Esophagus squamous epithelium (tissue), 5 donors: ENCODE results near the gene TMEM165. TPM values are rescaled to one million over a fixed set of nuclear protein-coding genes. Genes with fewer than 3 reads are reported as not detected.

Experiments used
- DNase-seq: peaks from one replicate; lab custom pipeline; 2025; lab: John Stamatoyannopoulos, UW
- H3K27ac ChIP-seq, 4 donors: fragments of 200-600 bp; sonication (generic); one replicate each; pipeline ENCODE4 v1.5.1; 2016 to 2019; ENCODE audit warnings: mild to moderate bottlenecking in 1 of 4
- H3K27me3 ChIP-seq, 4 donors: fragments of 200-600 bp; sonication (generic); 1 replicate in 3 of 4; 2 replicates in 1 of 4; pipeline versions ENCODE4 v1.5.1 to v1.6.0; 2017 to 2021; ENCODE audit warnings: antibody characterized with exemption in 1 of 4
- H3K36me3 ChIP-seq, 3 donors: fragments of 200-600 bp; sonication (generic); one replicate each; pipeline ENCODE4 v1.5.1; 2016 to 2019
- H3K4me1 ChIP-seq, 3 donors: fragments of 200-600 bp; sonication (generic); one replicate each; pipeline ENCODE4 v1.5.1; 2017 to 2019
- H3K4me3 ChIP-seq, 4 donors: fragments of 200-600 bp; sonication (generic); 1 replicate in 3 of 4; 2 replicates in 1 of 4; pipeline ENCODE4 v1.5.1; 2016 to 2019; ENCODE audit warnings: mild to moderate bottlenecking in 2 of 4, moderate library complexity in 1 of 4
- H3K9me3 ChIP-seq, 3 donors: fragments of 200-600 bp; sonication (generic); one replicate each; pipeline ENCODE4 v1.5.1; 2016 to 2019
- POLR2A ChIP-seq, 4 donors: fragments of 450-650 bp; IDR thresholded peaks; one replicate each; pipeline ENCODE4 v1.6.1; 2017; ENCODE audit warnings: antibody characterized with exemption in 4 of 4, mild to moderate bottlenecking in 4 of 4, moderate library complexity in 3 of 4
- WGBS, 2 donors: methylation state at CpG; one replicate each; pipeline ENCODE4 v1.1.5; 2018; 5-methylcytosine and 5-hydroxymethylcytosine counted together
- intact Hi-C: fragments of 100-400 bp; cut with DNase I; formaldehyde crosslinking; loops from one replicate; pipeline ENCODE4 v1.15.0; 2022
- total RNA-seq, 4 donors: library from RNA; depleted of rRNA; stranded (reverse); fragments of >200 nt; gene quantifications; one replicate each; pipeline ENCODE4 v1.1.0, GENCODE V29; 2016
- TF ChIP-seq, protein P1 (sequence below), 6 experiments: fragments of 450-650 bp in 4 of 6; fragments of 200-600 bp in 2 of 6; sonication (generic) in 2 of 6; IDR thresholded peaks; one replicate each; pipeline ENCODE4 v1.5.1; 2016 to 2019; ENCODE audit warnings: antibody characterized with exemption in 6 of 6, mild to moderate bottlenecking in 4 of 6, moderate library complexity in 4 of 6
- donor health status: DM: yes; HTN: yes; CAD: no.

Gene TMEM165
- total RNA-seq, 4 donors from 2014 or later = 136 to 276 (median 179) TPM

DNA sequence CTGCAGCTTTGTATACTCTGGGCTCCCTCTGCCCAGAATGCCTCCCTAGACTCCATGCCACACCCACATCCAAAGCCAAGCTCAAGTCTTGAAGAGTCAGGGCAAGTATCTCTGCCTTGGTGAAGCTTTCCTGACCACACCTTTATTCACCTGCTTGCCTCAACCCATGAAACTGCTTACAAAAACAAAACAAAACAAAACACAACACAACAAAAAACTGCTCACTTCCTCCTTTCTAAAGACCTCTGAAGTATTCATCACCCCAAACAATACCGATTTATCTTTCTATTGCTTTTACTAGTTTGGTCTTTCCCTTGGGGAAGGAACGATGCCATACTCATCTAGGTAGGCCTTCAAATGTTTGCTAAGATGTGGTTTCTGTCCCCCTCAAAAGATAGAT is 45.0 kb downstream of the TMEM165 start:
- intact Hi-C loops = loop anchor here (10.0 kb wide), 1 partner anchor 96 kb away; the partner anchor contains the start of gene SRD5A3
- TF ChIP-seq, protein P1, sequence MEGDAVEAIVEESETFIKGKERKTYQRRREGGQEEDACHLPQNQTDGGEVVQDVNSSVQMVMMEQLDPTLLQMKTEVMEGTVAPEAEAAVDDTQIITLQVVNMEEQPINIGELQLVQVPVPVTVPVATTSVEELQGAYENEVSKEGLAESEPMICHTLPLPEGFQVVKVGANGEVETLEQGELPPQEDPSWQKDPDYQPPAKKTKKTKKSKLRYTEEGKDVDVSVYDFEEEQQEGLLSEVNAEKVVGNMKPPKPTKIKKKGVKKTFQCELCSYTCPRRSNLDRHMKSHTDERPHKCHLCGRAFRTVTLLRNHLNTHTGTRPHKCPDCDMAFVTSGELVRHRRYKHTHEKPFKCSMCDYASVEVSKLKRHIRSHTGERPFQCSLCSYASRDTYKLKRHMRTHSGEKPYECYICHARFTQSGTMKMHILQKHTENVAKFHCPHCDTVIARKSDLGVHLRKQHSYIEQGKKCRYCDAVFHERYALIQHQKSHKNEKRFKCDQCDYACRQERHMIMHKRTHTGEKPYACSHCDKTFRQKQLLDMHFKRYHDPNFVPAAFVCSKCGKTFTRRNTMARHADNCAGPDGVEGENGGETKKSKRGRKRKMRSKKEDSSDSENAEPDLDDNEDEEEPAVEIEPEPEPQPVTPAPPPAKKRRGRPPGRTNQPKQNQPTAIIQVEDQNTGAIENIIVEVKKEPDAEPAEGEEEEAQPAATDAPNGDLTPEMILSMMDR (IDR thresholded peaks at IDR 0.05) = no peak
- TF ChIP-seq POLR2A (IDR thresholded peaks at IDR 0.05) = no peak
- no peak overlapping the region for H3K27ac ChIP-seq
- no peak overlapping the region for H3K4me3 ChIP-seq
- no peak for DNase-seq
- WGBS, 2 donors = 90 to 91% methylated on average over 2 of the region's 2 CpGs
- peaks cover 0 to 5% (median 0%) of the 10 kb centered on the region in 3 donors for H3K4me1 ChIP-seq
- H3K36me3 ChIP-seq = peaks cover 0 to 93% (median 6%) of the 10 kb centered on the region in 3 donors
- no peaks in the 10 kb centered on the region for H3K9me3 ChIP-seq
- no peaks in the 10 kb centered on the region for H3K27me3 ChIP-seq

DNA sequence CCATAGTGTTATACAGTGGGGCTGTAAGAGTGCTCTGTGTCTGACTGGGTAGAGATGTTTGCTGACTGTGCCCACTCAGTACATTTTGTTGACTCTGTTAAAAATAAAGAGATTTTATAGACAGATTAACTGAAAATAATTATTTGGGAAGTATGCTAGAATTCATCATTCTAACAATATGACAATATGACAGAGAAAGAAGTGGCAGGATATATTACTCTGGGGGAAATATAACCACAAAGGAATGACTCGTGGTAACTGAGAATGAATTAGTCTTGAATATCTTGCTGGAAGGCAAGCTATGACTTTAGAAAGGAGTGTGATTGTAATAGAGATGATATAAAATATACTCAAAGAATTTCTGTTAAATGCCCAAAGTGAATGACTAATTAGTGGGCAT is 46.8 kb downstream of the TMEM165 start:
- TF ChIP-seq, protein P1 (IDR thresholded peaks at IDR 0.05) = no peak
- no peak for TF ChIP-seq POLR2A (IDR thresholded peaks at IDR 0.05)
- Histone ChIP-seq H3K27me3 (no peaks in the 10 kb centered on the region), H3K4me3 (no peak overlapping the region), H3K36me3 (peaks cover 0 to 92% (median 4%) of the 10 kb centered on the region in 3 donors), H3K9me3 (no peaks in the 10 kb centered on the region), H3K4me1 (peaks cover 0 to 5% (median 0%) of the 10 kb centered on the region in 3 donors), H3K27ac (no peak overlapping the region)
- no peak for DNase-seq
- WGBS, 2 donors = 52 to 65% methylated on average over 1 of the region's 1 CpG
- intact Hi-C loops = loop anchor here (10.0 kb wide), 1 partner anchor 98 kb away; the partner anchor contains the start of gene SRD5A3

DNA sequence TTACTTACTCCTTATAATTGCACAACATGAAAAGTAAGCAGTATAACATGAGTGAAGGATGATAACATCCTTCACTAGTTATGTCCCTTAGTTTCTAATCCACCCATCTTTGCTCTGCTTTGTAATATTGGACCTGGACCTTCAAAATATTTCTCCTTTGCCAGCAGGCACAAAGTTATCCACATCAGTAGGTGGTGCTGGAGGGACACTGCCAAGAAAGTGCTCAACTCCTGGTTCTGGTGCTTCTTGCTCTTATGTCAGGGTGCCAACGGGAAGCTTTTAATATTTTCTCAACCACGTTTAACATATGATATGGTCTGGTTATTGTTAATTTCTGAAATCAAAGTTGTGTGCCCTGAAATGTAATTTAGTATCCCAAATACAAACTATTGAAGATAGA is 49.1 kb downstream of the TMEM165 start:
- H3K4me1 ChIP-seq = peaks cover 0 to 5% (median 0%) of the 10 kb centered on the region in 3 donors
- intact Hi-C loops = loop anchor here (10.0 kb wide), 1 partner anchor 100 kb away; the partner anchor contains the start of gene SRD5A3
- no peaks in the 10 kb centered on the region for H3K9me3 ChIP-seq
- H3K4me3 ChIP-seq = no peak overlapping the region
- WGBS, 2 donors = no CpG with 5 or more reads among the region's 2 CpGs
- no peak for DNase-seq
- no peaks in the 10 kb centered on the region for H3K27me3 ChIP-seq
- H3K27ac ChIP-seq = no peak overlapping the region
- peaks cover 0 to 93% (median 4%) of the 10 kb centered on the region in 3 donors for H3K36me3 ChIP-seq
- TF ChIP-seq POLR2A (IDR thresholded peaks at IDR 0.05) = no peak
- TF ChIP-seq, protein P1 (IDR thresholded peaks at IDR 0.05) = peak in 2 of 6 experiments; percentile 23 to 26

DNA sequence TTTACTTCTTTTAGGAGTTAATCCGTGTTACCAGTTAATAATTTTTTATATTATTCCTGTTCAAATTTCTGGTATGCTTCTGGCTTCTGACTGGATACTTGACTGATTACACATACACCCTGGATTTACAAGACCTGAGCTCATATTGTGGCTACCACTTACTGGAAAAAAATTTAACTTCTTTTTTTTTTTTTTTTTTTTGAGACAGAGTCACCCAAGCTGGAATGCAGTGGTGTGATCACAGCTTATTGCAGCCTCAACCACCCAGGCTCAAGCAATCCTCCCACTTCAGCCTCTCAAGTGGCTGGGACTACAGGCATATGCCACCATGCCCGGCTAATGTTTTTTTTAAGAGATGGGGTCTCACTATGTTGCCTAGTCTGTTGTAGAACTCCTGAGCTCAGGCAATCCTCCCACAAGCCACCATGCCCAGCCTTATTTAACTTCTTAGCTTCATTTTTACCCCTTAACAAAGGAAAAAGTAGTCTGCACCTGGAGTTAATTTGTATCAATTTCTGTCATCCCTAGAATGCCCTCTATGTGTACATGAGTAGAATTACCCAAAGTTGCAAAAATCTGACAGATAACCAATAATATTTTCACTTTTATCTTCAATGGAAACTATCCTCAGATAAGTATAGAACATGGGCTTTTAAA is 50.3 kb downstream of the TMEM165 start:
- H3K27ac ChIP-seq = no peak overlapping the region
- DNase-seq = no peak
- intact Hi-C loops = loop anchor here (10.0 kb wide), 1 partner anchor 101 kb away; the partner anchor contains the start of gene SRD5A3

DNA sequence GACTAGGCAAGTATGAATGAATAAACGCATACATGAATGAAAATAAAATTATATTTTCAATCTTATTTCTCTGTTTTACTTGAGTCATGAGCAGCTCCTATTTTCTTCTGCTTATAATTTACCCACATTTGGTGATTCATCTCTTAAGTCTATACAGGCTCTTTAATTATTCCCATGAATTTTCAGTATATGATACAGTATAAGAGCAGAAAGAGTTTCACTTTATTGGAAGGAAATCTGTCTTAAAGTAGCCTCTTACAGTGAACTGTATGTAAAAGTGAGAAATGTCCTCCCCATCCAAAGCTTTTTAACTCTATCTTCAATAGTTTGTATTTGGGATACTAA is 50.8 kb downstream of the TMEM165 start:
- no peak for TF ChIP-seq POLR2A (IDR thresholded peaks at IDR 0.05)
- TF ChIP-seq, protein P1 (IDR thresholded peaks at IDR 0.05) = no peak
- H3K27ac ChIP-seq = no peak overlapping the region
- no peaks in the 10 kb centered on the region for H3K4me1 ChIP-seq
- H3K4me3 ChIP-seq = no peak overlapping the region
- H3K27me3 ChIP-seq = no peaks in the 10 kb centered on the region
- H3K36me3 ChIP-seq = peaks cover 0 to 94% (median 4%) of the 10 kb centered on the region in 3 donors
- no peaks in the 10 kb centered on the region for H3K9me3 ChIP-seq
- intact Hi-C loops = loop anchor here (10.0 kb wide), 1 partner anchor 102 kb away; the partner anchor contains the start of gene SRD5A3
- 85 to 92% methylated on average over 1 of the region's 1 CpG for WGBS, 2 donors
- no peak for DNase-seq

More for the DNA sequence above, 50.3 kb downstream of the TMEM165 start:
- no peaks in the 10 kb centered on the region for H3K4me1 ChIP-seq
- H3K36me3 ChIP-seq = peaks cover 0 to 94% (median 4%) of the 10 kb centered on the region in 3 donors
- no peak overlapping the region for H3K4me3 ChIP-seq
- no peaks in the 10 kb centered on the region for H3K27me3 ChIP-seq
- TF ChIP-seq, protein P1 (IDR thresholded peaks at IDR 0.05) = no peak
- no peak for TF ChIP-seq POLR2A (IDR thresholded peaks at IDR 0.05)
- H3K9me3 ChIP-seq = no peaks in the 10 kb centered on the region
- 96 to 100% methylated on average over 1 to 2 of the region's 2 CpGs for WGBS, 2 donors
